PFSK-1 (cell line): ENCODE measurements around the gene OR52B6.

ENCODE experiments used
- FOXP2 ChIP-seq: optimal IDR thresholded peaks from 2 replicates; pipeline ENCODE3; 2011; ENCODE audit warnings: borderline replicate concordance, control low read depth, inconsistent platforms; ENCODE audit not compliant: insufficient read depth; ENCODE audit errors: extremely low read length, extremely low read depth
- POLR2AphosphoS5 ChIP-seq: IDR thresholded peaks from 2 replicates; pipeline ENCODE4 v1.6.1; 2012; ENCODE audit warnings: low read depth, mild to moderate bottlenecking, control low read depth, low read length, moderate library complexity
- SIN3A ChIP-seq: IDR thresholded peaks from 2 replicates; pipeline ENCODE4 v1.6.1; 2012; ENCODE audit warnings: mild to moderate bottlenecking, low read length, moderate library complexity, borderline replicate concordance; ENCODE audit not compliant: insufficient read depth
- TAF1 ChIP-seq: IDR thresholded peaks from 2 replicates; pipeline ENCODE4 v1.6.1; 2012; ENCODE audit warnings: low read length, control low read depth, borderline replicate concordance; ENCODE audit not compliant: insufficient read depth
- TF ChIP-seq, protein P1 (sequence below), 2 experiments: IDR thresholded peaks; 2 replicates each; pipeline versions ENCODE4 v1.6.1 to v1.8.0; 2011 to 2012; ENCODE audit warnings: low read depth in 2 of 2, low read length in 2 of 2, control low read depth in 1 of 2, inconsistent platforms in 1 of 2, mild to moderate bottlenecking in 1 of 2, moderate library complexity in 1 of 2; ENCODE audit not compliant: insufficient read depth in 1 of 2

Gene OR52B6

DNA sequence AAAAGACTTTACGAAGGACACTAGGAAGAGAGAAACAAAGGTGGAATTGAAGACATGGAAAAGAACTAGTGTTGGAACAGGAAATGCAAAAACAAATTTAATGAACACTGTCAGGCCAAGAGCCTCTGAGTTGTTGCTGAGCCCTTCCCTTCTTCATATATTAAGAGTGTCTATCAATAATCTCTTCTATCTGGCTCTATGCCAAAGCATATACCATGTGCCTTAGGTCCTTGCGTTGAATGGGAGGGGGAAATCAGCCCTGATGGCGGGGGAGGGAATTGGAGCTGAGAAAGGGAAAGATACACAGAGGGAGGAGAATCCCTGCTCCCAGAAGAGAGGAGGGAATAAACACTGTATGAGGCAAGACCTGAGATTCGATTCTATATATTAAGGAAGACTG lies 5.5 kb upstream of the OR52B6 start:
- TF ChIP-seq, protein P1, sequence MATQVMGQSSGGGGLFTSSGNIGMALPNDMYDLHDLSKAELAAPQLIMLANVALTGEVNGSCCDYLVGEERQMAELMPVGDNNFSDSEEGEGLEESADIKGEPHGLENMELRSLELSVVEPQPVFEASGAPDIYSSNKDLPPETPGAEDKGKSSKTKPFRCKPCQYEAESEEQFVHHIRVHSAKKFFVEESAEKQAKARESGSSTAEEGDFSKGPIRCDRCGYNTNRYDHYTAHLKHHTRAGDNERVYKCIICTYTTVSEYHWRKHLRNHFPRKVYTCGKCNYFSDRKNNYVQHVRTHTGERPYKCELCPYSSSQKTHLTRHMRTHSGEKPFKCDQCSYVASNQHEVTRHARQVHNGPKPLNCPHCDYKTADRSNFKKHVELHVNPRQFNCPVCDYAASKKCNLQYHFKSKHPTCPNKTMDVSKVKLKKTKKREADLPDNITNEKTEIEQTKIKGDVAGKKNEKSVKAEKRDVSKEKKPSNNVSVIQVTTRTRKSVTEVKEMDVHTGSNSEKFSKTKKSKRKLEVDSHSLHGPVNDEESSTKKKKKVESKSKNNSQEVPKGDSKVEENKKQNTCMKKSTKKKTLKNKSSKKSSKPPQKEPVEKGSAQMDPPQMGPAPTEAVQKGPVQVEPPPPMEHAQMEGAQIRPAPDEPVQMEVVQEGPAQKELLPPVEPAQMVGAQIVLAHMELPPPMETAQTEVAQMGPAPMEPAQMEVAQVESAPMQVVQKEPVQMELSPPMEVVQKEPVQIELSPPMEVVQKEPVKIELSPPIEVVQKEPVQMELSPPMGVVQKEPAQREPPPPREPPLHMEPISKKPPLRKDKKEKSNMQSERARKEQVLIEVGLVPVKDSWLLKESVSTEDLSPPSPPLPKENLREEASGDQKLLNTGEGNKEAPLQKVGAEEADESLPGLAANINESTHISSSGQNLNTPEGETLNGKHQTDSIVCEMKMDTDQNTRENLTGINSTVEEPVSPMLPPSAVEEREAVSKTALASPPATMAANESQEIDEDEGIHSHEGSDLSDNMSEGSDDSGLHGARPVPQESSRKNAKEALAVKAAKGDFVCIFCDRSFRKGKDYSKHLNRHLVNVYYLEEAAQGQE (IDR thresholded peaks at IDR 0.05; ENCODE audit: insufficient read depth in 1 of 2, low read depth in 2 of 2, low read length in 2 of 2): no peak
- no peak for TF ChIP-seq FOXP2
- no peak for TF ChIP-seq SIN3A
- TF ChIP-seq TAF1: no peak
- no peak for TF ChIP-seq POLR2AphosphoS5

DNA sequence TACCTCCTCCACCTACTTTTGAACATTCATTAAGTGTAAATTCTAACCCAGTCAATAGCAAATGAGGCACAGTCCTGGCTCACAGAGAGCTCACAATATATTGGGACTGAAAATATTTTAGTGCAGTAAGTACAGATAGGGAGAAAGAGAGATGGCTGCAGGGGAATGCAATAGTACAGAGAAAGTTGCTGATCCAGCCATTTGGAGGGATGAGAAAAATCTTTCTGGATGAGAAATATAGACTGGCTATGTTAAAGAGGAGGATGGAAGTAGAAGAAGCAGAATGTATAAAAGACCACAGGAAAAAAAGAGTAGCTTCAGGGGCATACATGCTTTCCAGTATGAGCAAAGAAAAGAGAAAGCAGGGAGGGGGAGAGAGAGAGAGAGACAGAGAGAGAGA lies 3.6 kb upstream of the OR52B6 start:
- TF ChIP-seq FOXP2 (no peak), TAF1 (no peak), POLR2AphosphoS5 (no peak), SIN3A (no peak)
- TF ChIP-seq, protein P1 (IDR thresholded peaks at IDR 0.05; ENCODE audit: insufficient read depth in 1 of 2, low read depth in 2 of 2, low read length in 2 of 2): no peak

DNA sequence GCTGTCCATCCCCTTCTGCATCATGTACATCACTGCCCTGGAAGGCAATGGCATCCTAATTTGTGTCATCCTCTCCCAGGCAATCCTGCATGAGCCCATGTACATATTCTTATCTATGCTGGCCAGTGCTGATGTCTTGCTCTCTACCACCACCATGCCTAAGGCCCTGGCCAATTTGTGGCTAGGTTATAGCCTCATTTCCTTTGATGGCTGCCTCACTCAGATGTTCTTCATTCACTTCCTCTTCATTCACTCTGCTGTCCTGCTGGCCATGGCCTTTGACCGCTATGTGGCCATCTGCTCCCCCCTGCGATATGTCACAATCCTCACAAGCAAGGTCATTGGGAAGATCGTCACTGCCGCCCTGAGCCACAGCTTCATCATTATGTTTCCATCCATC lies 337 bp downstream of the OR52B6 start:
- TF ChIP-seq FOXP2 (no peak), SIN3A (no peak), POLR2AphosphoS5 (no peak), TAF1 (no peak)
- TF ChIP-seq, protein P1 (IDR thresholded peaks at IDR 0.05; ENCODE audit: insufficient read depth in 1 of 2, low read depth in 2 of 2, low read length in 2 of 2): no peak

DNA sequence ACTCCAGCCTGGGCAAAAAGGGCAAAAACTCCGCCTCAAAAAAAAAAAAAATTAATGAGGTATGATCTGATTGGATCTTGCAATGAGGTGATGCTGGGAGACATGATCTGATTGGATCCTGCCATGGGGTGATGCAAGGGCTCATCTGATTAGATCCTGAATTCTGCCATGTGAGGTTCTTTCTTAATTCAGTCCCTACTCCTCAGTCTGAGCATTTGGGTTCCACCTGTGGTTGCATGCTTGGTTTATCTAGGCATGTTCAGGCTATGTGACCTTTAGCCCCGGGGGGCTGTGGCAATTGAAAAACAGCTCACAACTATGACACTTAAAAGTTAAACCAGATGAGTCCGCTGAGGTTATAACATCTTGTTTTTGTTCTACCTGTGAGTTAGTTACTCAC lies 10.9 kb downstream of the OR52B6 start:
- TF ChIP-seq FOXP2 (no peak), POLR2AphosphoS5 (no peak), SIN3A (no peak), TAF1 (no peak)
- TF ChIP-seq, protein P1 (IDR thresholded peaks at IDR 0.05; ENCODE audit: insufficient read depth in 1 of 2, low read depth in 2 of 2, low read length in 2 of 2): no peak

DNA sequence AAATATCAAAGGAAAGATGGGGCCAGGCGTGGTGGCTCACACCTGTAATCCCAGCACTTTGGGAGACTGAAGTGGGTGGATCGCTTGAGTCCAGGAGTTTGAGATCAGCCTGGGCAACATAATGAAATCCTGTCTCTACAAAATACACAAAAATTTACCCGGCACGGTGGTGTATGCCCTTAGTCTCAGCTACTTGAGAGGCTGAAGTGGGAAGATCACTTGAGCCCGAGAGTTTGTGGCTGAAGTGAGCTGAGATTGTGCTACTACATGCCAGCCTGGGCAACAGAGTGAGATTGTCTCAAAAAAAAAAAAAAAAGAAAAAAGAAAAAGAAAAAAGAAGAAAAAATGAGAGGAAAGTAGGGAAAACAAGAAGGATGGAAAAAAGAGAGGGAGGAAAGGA lies 11.9 kb downstream of the OR52B6 start:
- TF ChIP-seq, protein P1 (IDR thresholded peaks at IDR 0.05; ENCODE audit: insufficient read depth in 1 of 2, low read depth in 2 of 2, low read length in 2 of 2): no peak
- no peak for TF ChIP-seq FOXP2
- no peak for TF ChIP-seq TAF1
- no peak for TF ChIP-seq POLR2AphosphoS5
- TF ChIP-seq SIN3A: no peak
